Measurements from ENCODE around the gene HCFC2.

DNA sequence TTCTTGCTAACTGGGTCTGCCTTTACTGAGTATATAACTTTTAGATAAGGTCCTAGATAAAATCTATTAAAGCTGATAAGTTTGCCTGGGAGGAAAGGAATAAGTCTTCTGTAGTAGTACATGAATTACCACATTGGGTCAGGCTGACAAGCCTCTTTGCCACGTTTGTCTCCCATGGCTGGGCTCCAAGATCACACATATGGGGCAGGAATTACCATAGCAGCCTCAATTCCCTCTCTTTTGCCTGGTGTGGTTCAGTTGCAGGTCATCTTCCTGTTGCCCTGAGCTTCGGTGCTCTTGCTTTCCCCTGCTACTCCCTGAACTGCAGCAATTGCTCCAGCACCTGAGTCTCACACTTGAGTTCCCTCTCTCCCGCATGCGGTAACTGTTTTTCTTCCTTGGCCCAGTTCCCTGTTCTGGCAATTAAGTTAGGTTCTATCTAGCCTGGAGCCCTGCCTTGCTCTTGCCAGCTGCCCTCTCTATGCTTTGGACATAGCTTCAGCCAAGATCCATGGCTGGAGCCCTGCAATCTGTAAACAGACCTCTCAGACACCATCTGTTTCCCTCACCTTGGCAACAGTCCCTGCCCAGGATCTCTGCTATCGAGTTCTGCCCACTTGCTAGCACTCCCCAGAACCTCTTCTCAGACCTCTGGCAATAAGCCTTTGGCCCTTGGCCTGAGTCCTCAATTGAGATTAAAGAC lies 8.5 kb upstream of the HCFC2 start:
- TF ChIP-seq POLR2AphosphoS5 (IDR thresholded peaks at IDR 0.05) (peak in 2 of 3 donors; percentile 23 to 49), CTCF (IDR thresholded peaks at IDR 0.05) (no peak), POLR2A (IDR thresholded peaks at IDR 0.05) (no peak), EP300 (IDR thresholded peaks at IDR 0.05) (no peak)
